ENCODE data around the gene ZACN.

The ZACN gene

DNA sequence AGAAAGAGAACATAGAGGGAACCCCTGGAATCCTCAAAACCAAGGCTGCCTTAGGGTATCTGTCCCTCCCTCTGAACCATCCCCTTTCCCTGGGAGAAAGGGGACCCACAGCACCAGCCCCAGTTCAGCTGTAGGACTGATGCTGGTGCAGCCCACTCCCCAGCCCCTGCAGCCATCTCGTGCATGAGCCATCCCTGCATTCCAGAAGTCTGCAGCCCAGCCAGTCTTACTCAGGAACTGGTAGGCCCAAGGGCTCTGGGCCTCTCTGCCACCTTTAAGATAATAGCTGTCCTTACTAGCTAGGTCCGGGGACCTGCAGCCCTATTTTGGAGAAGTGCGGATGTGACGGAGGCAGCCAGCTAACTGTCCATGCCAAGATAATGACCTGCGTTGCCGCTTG is 45.8 kb upstream of the ZACN start:
- Histone ChIP-seq H4K20me1 (ENCODE audit: low read depth, low read length) (no peaks in the 10 kb centered on the region), H3K27me3 (ENCODE audit: low read length) (no peaks in the 10 kb centered on the region), H3K4me2 (ENCODE audit: low read depth, low read length, poor library complexity, severe bottlenecking) (no peak overlapping the region), H3K36me3 (ENCODE audit: low read length) (no peaks in the 10 kb centered on the region), H3K9ac (ENCODE audit: low read length) (no peak overlapping the region), H2AFZ (ENCODE audit: low read depth, low read length, severe bottlenecking) (no peak overlapping the region), H3K9me2 (replicated peaks; ENCODE audit: insufficient read depth, low read length) (no peaks in the 10 kb centered on the region), H3K27ac (ENCODE audit: low read depth, low read length) (no peak overlapping the region), H3K9me3 (ENCODE audit: insufficient read depth, low read length) (no peaks in the 10 kb centered on the region), H3K4me3 (ENCODE audit: insufficient read depth, low read length, poor library complexity, severe bottlenecking) (no peak overlapping the region), H3K79me2 (ENCODE audit: insufficient read depth, low read length) (no peaks in the 10 kb centered on the region), H3F3A (ENCODE audit: insufficient read depth) (no peaks in the 10 kb centered on the region)
- TF ChIP-seq, protein P1, sequence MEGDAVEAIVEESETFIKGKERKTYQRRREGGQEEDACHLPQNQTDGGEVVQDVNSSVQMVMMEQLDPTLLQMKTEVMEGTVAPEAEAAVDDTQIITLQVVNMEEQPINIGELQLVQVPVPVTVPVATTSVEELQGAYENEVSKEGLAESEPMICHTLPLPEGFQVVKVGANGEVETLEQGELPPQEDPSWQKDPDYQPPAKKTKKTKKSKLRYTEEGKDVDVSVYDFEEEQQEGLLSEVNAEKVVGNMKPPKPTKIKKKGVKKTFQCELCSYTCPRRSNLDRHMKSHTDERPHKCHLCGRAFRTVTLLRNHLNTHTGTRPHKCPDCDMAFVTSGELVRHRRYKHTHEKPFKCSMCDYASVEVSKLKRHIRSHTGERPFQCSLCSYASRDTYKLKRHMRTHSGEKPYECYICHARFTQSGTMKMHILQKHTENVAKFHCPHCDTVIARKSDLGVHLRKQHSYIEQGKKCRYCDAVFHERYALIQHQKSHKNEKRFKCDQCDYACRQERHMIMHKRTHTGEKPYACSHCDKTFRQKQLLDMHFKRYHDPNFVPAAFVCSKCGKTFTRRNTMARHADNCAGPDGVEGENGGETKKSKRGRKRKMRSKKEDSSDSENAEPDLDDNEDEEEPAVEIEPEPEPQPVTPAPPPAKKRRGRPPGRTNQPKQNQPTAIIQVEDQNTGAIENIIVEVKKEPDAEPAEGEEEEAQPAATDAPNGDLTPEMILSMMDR (IDR thresholded peaks at IDR 0.05; ENCODE audit: insufficient read depth, low read length, poor library complexity, severe bottlenecking), result no peak
- no peak for TF ChIP-seq EZH2phosphoT487 (conservative IDR thresholded peaks at IDR 0.05; ENCODE audit: low read length)

DNA sequence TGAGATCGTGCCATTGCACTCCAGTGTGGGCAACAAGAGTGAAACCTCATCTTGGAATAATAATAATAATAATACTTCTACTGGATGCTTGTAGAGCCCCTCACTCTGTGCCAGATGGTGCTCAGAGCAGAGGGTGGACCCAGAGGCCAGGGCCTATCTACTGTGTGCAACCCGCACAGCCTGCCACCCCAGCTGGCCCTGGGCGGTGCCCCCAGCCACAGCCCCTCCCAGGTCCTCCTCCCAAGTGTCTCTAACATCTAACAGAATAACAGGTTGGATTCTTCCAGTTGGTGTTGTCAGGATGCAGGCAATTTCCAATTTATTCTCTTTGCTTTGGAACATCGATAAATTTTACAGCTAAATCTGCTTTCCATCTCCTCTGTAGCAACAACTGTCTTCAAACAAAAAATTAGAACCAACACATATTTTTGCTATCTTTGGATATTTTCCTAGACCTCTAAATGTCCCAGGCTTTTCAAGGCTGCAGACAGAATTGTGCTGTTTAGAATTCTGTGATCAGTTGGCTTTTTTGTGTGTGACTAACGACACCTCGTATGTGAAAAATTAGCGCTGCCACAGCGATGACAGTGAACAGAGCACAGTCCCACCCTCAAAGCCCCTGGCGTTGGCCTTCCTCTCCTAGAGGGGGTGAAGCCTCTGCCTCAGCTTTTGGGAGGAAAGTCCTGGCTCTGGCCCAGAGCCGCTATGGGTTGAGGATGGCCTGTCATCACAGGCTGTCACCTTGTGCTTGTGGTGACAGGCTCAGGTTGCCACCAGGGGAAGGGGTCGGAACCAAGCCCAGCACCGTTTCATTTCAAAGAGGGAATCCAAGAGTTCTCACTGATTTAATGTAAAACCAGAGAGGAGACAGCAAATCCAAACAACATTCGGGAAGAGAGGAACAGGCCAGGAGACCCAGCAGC is 44.3 kb upstream of the ZACN start:
- TF ChIP-seq, protein P1 (IDR thresholded peaks at IDR 0.05; ENCODE audit: insufficient read depth, low read length, poor library complexity, severe bottlenecking), result no peak
- no peak for TF ChIP-seq EZH2phosphoT487 (conservative IDR thresholded peaks at IDR 0.05; ENCODE audit: low read length)
- Histone ChIP-seq H3F3A (ENCODE audit: insufficient read depth) (no peaks in the 10 kb centered on the region), H3K9me3 (ENCODE audit: insufficient read depth, low read length) (no peaks in the 10 kb centered on the region), H3K9ac (ENCODE audit: low read length) (no peak overlapping the region), H4K20me1 (ENCODE audit: low read depth, low read length) (no peaks in the 10 kb centered on the region), H3K27ac (ENCODE audit: low read depth, low read length) (no peak overlapping the region), H3K79me2 (ENCODE audit: insufficient read depth, low read length) (no peaks in the 10 kb centered on the region), H3K9me2 (replicated peaks; ENCODE audit: insufficient read depth, low read length) (no peaks in the 10 kb centered on the region), H3K4me3 (ENCODE audit: insufficient read depth, low read length, poor library complexity, severe bottlenecking) (no peak overlapping the region), H2AFZ (ENCODE audit: low read depth, low read length, severe bottlenecking) (no peak overlapping the region), H3K36me3 (ENCODE audit: low read length) (peaks cover 4% of the 10 kb centered on the region; the same call in 1 of the 2 replicates), H3K4me2 (ENCODE audit: low read depth, low read length, poor library complexity, severe bottlenecking) (no peak overlapping the region), H3K27me3 (ENCODE audit: low read length) (no peaks in the 10 kb centered on the region)

DNA sequence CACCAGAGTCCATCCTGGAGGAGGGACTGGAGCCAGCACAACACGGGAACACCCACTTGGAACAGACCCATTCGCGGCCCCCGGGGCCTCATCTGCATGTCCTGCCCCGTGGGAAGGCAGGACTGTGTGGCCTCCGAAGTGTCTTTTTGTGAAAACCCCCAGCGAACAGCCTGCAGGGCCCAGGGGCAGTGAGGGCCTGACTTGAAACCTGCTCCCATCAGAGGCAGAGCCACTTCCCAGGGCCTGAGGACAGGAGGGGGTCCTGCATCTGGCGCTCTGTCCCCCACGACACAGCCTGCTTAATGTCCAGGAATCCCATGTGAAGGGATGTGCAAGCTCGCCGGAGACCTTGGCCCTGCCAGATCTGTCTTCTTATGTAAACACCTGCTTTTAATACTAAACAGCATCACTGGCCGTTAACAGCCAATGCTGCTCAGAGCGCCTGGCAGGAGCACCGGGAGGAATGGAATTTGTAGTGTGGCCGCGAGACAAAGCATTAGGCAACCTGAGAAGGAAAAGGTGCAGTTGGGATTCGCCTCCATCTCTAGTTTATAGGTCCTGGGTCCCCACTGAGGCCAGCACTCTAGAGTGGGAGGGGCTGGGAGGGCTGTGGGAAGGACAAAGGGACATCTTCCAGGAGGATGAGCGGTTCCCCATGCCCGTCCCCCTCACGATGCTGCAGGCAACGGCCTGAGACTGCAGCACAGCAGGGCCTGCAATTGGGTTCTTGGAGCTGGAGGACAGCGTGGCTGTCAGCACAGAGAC is 42.3 kb upstream of the ZACN start:
- no peak for TF ChIP-seq EZH2phosphoT487 (conservative IDR thresholded peaks at IDR 0.05; ENCODE audit: low read length)
- TF ChIP-seq, protein P1 (IDR thresholded peaks at IDR 0.05; ENCODE audit: insufficient read depth, low read length, poor library complexity, severe bottlenecking), result no peak
- no peaks in the 10 kb centered on the region for H3F3A ChIP-seq (ENCODE audit: insufficient read depth)
- no peak overlapping the region for H3K9ac ChIP-seq (ENCODE audit: low read length)

More for the DNA sequence above, 42.3 kb upstream of the ZACN start:
- Histone ChIP-seq H3K9me3 (ENCODE audit: insufficient read depth, low read length) (no peaks in the 10 kb centered on the region), H2AFZ (ENCODE audit: low read depth, low read length, severe bottlenecking) (no peak overlapping the region), H3K27me3 (ENCODE audit: low read length) (no peaks in the 10 kb centered on the region), H3K9me2 (replicated peaks; ENCODE audit: insufficient read depth, low read length) (no peaks in the 10 kb centered on the region), H3K79me2 (ENCODE audit: insufficient read depth, low read length) (no peaks in the 10 kb centered on the region), H3K4me3 (ENCODE audit: insufficient read depth, low read length, poor library complexity, severe bottlenecking) (no peak overlapping the region), H3K4me2 (ENCODE audit: low read depth, low read length, poor library complexity, severe bottlenecking) (no peak overlapping the region), H3K27ac (ENCODE audit: low read depth, low read length) (no peak overlapping the region), H3K36me3 (ENCODE audit: low read length) (peaks cover 4% of the 10 kb centered on the region; the same call in 1 of the 2 replicates), H4K20me1 (ENCODE audit: low read depth, low read length) (no peaks in the 10 kb centered on the region)
